ENCODE measurements around the gene GAK.

GAK gene

GRCh38 chr4:889516-889915, 42.6 kb downstream of the GAK start:
- no peaks in the 10 kb centered on the region for H3K79me2 ChIP-seq (ENCODE audit: insufficient read depth, low read length)
- TF ChIP-seq CTCF (IDR thresholded peaks at IDR 0.05; ENCODE audit: insufficient read depth, low read length, poor library complexity, severe bottlenecking) (no peak), EZH2phosphoT487 (conservative IDR thresholded peaks at IDR 0.05; ENCODE audit: low read length) (no peak)
- H3K9me3 ChIP-seq (ENCODE audit: insufficient read depth, low read length) = no peaks in the 10 kb centered on the region
- no peaks in the 10 kb centered on the region for H3K9me2 ChIP-seq (replicated peaks; ENCODE audit: insufficient read depth, low read length)
- no peaks in the 10 kb centered on the region for H3K27me3 ChIP-seq (ENCODE audit: low read length)
- no peak overlapping the region for H3K4me3 ChIP-seq (ENCODE audit: insufficient read depth, low read length, poor library complexity, severe bottlenecking)
- no peaks in the 10 kb centered on the region for H3F3A ChIP-seq (ENCODE audit: insufficient read depth)
- H2AFZ ChIP-seq (ENCODE audit: low read depth, low read length, severe bottlenecking) = no peak overlapping the region
- no peaks in the 10 kb centered on the region for H3K36me3 ChIP-seq (ENCODE audit: low read length)
- no peak overlapping the region for H3K4me2 ChIP-seq (ENCODE audit: low read depth, low read length, poor library complexity, severe bottlenecking)
- H4K20me1 ChIP-seq (ENCODE audit: low read depth, low read length) = no peaks in the 10 kb centered on the region
- no peak overlapping the region for H3K9ac ChIP-seq (ENCODE audit: low read length)
- no peak overlapping the region for H3K27ac ChIP-seq (ENCODE audit: low read depth, low read length)

- Histone ChIP-seq H3K9me2 (replicated peaks; ENCODE audit: insufficient read depth, low read length) (no peaks in the 10 kb centered on the region), H3F3A (ENCODE audit: insufficient read depth) (no peaks in the 10 kb centered on the region), H3K36me3 (ENCODE audit: low read length) (no peaks in the 10 kb centered on the region), H3K79me2 (ENCODE audit: insufficient read depth, low read length) (no peaks in the 10 kb centered on the region), H3K4me3 (ENCODE audit: insufficient read depth, low read length, poor library complexity, severe bottlenecking) (no peak overlapping the region), H2AFZ (ENCODE audit: low read depth, low read length, severe bottlenecking) (no peak overlapping the region), H4K20me1 (ENCODE audit: low read depth, low read length) (no peaks in the 10 kb centered on the region), H3K4me2 (ENCODE audit: low read depth, low read length, poor library complexity, severe bottlenecking) (no peak overlapping the region), H3K27ac (ENCODE audit: low read depth, low read length) (no peak overlapping the region), H3K9me3 (ENCODE audit: insufficient read depth, low read length) (no peaks in the 10 kb centered on the region), H3K27me3 (ENCODE audit: low read length) (no peaks in the 10 kb centered on the region), H3K9ac (ENCODE audit: low read length) (no peak overlapping the region)
- TF ChIP-seq EZH2phosphoT487 (conservative IDR thresholded peaks at IDR 0.05; ENCODE audit: low read length) (no peak), CTCF (IDR thresholded peaks at IDR 0.05; ENCODE audit: insufficient read depth, low read length, poor library complexity, severe bottlenecking) (no peak)
These were observed 44.1 kb downstream of the GAK start for GRCh38 chr4:888029-888428.

GRCh38 chr4:887034-887763, 44.9 kb downstream of the GAK start:
- H3K9ac ChIP-seq (ENCODE audit: low read length) = no peak overlapping the region
- no peak for TF ChIP-seq EZH2phosphoT487 (conservative IDR thresholded peaks at IDR 0.05; ENCODE audit: low read length)
- TF ChIP-seq CTCF (IDR thresholded peaks at IDR 0.05; ENCODE audit: insufficient read depth, low read length, poor library complexity, severe bottlenecking) = no peak
- H3K4me2 ChIP-seq (ENCODE audit: low read depth, low read length, poor library complexity, severe bottlenecking) = no peak overlapping the region
- no peaks in the 10 kb centered on the region for H3K79me2 ChIP-seq (ENCODE audit: insufficient read depth, low read length)
- H4K20me1 ChIP-seq (ENCODE audit: low read depth, low read length) = no peaks in the 10 kb centered on the region
- H3F3A ChIP-seq (ENCODE audit: insufficient read depth) = no peaks in the 10 kb centered on the region
- no peaks in the 10 kb centered on the region for H3K36me3 ChIP-seq (ENCODE audit: low read length)
- no peaks in the 10 kb centered on the region for H3K9me2 ChIP-seq (replicated peaks; ENCODE audit: insufficient read depth, low read length)
- no peak overlapping the region for H2AFZ ChIP-seq (ENCODE audit: low read depth, low read length, severe bottlenecking)
- H3K27ac ChIP-seq (ENCODE audit: low read depth, low read length) = no peak overlapping the region
- no peaks in the 10 kb centered on the region for H3K27me3 ChIP-seq (ENCODE audit: low read length)
- no peaks in the 10 kb centered on the region for H3K9me3 ChIP-seq (ENCODE audit: insufficient read depth, low read length)
- H3K4me3 ChIP-seq (ENCODE audit: insufficient read depth, low read length, poor library complexity, severe bottlenecking) = no peak overlapping the region

Measured in SU-DHL-6 (cell line).